Fibroblast of the aortic adventitia (primary cell): ENCODE data around the gene TNN. TPM values are rescaled to one million over a fixed set of nuclear protein-coding genes. Genes with fewer than 3 reads are reported as not detected.
"Not testable (repeated sequence)": the region's sequence is repeated elsewhere in the genome, so short reads cannot be mapped to it uniquely, and the experiment has no call there.

ENCODE experiments used
- DNase-seq: peaks from one replicate; pipeline ENCODE4 v3.0.0-alpha.2; 2010; ENCODE audit warnings: low read depth
- H3K4me3 ChIP-seq: 2 replicates; pipeline ENCODE4 v1.5.1; 2011; ENCODE audit warnings: low read depth, mild to moderate bottlenecking, control low read depth, low read length, moderate library complexity
- total RNA-seq: library from RNA; depleted of rRNA; stranded (reverse); fragments of >200 nt; gene quantifications from 2 replicates; pipeline ENCODE4 v1.2.3, GENCODE V29; 2012; ENCODE audit warnings: low replicate concordance
- TF ChIP-seq, protein P1 (sequence below): IDR thresholded peaks from 2 replicates; pipeline ENCODE4 v1.5.1; 2011; ENCODE audit warnings: mild to moderate bottlenecking, low read length, control low read depth, inconsistent platforms; ENCODE audit not compliant: insufficient read depth

TNN gene, protein sequence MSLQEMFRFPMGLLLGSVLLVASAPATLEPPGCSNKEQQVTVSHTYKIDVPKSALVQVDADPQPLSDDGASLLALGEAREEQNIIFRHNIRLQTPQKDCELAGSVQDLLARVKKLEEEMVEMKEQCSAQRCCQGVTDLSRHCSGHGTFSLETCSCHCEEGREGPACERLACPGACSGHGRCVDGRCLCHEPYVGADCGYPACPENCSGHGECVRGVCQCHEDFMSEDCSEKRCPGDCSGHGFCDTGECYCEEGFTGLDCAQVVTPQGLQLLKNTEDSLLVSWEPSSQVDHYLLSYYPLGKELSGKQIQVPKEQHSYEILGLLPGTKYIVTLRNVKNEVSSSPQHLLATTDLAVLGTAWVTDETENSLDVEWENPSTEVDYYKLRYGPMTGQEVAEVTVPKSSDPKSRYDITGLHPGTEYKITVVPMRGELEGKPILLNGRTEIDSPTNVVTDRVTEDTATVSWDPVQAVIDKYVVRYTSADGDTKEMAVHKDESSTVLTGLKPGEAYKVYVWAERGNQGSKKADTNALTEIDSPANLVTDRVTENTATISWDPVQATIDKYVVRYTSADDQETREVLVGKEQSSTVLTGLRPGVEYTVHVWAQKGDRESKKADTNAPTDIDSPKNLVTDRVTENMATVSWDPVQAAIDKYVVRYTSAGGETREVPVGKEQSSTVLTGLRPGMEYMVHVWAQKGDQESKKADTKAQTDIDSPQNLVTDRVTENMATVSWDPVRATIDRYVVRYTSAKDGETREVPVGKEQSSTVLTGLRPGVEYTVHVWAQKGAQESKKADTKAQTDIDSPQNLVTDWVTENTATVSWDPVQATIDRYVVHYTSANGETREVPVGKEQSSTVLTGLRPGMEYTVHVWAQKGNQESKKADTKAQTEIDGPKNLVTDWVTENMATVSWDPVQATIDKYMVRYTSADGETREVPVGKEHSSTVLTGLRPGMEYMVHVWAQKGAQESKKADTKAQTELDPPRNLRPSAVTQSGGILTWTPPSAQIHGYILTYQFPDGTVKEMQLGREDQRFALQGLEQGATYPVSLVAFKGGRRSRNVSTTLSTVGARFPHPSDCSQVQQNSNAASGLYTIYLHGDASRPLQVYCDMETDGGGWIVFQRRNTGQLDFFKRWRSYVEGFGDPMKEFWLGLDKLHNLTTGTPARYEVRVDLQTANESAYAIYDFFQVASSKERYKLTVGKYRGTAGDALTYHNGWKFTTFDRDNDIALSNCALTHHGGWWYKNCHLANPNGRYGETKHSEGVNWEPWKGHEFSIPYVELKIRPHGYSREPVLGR (N-terminal part only)
- not detected in 2 replicates for total RNA-seq

DNA sequence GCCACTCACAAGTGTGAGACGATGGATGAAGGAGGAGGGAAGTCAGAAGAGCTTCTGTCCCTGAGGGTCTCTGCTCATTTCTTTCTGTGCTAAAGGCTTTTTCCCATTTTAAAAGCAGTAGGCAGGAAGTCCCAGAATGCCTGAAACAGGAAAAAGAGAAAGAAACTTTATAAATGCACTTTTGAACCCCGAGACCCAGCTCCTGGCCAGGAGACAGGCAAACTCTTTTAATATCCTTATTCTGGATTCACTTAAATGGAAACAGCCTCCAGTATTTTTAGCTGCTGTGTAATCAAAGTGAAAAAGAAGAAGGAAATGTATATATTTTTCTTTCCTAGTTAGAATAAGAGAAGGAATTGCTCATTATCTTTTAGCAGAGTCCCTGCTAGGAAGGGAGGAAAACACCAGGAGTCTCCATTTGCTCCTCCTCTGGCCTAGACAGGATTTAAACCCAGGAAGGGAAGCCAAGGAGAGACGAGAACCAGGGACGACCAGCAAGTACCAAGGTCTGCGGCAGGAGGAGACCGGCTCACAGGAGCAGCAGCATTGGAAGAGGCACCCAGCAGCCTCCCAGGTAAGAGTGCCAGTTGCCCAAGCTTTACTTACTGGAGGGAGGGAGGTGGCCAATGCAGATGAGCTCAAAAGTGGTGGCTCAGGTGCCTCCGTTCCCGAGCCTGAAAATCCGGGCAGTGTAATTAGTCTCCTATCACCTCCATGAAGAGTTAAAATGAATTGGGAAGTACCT lies at the start of gene TNN:
TNN (plus strand) TSS at position 472 of the 745 bp plus-strand sequence. CDS start 9,586 bp downstream, outside the sequence.
- H3K4me3 ChIP-seq, result no peak within 1 kb of the TSS
- TF ChIP-seq, protein P1, sequence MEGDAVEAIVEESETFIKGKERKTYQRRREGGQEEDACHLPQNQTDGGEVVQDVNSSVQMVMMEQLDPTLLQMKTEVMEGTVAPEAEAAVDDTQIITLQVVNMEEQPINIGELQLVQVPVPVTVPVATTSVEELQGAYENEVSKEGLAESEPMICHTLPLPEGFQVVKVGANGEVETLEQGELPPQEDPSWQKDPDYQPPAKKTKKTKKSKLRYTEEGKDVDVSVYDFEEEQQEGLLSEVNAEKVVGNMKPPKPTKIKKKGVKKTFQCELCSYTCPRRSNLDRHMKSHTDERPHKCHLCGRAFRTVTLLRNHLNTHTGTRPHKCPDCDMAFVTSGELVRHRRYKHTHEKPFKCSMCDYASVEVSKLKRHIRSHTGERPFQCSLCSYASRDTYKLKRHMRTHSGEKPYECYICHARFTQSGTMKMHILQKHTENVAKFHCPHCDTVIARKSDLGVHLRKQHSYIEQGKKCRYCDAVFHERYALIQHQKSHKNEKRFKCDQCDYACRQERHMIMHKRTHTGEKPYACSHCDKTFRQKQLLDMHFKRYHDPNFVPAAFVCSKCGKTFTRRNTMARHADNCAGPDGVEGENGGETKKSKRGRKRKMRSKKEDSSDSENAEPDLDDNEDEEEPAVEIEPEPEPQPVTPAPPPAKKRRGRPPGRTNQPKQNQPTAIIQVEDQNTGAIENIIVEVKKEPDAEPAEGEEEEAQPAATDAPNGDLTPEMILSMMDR, result no peak
- no peak for DNase-seq

GRCh38 chr1:175019524-175019923 lies 48.1 kb upstream of the TNN start:
- H3K4me3 ChIP-seq, result no peak overlapping the region
- TF ChIP-seq, protein P1, result no peak
- DNase-seq, result no peak

GRCh38 chr1:175023043-175023921 lies 44.4 kb upstream of the TNN start, which contains the start of gene MRPS14:
Gene MRPS14, minus strand, starts transcription at chr1:175023425. Its CDS starts 17 bp downstream, at chr1:175023408.
- peak; percentile 99 for DNase-seq
- TF ChIP-seq, protein P1, result no peak
- H3K4me3 ChIP-seq, result peak within 1 kb of the TSS; percentile 99

- peak overlapping the region; percentile 99 for H3K4me3 ChIP-seq
- DNase-seq, result not testable (repeated sequence)
Measured at GRCh38 chr1:175023922-175024242, 43.8 kb upstream of the TNN start.

DNA sequence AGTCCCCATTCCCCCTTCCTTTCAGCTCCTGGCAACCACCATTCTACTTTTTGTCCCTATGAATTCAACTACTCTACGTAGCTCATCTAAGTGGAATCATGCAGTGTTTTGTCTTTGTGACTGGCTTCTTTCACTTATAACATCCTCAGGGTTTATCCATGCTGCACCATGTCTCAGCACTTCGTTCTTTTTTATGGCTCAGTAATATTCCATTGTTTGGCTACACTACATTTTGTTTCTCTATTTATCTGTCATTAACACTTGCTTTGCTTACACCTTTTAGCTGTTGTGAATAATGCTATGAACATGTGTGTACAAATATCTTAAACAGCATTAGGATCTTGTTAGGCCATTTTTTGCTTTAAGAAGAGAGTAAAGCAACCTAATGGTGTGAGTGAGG lies 42.9 kb upstream of the TNN start:
- H3K4me3 ChIP-seq, result no peak overlapping the region
- TF ChIP-seq, protein P1, result no peak
- DNase-seq, result no peak

- TF ChIP-seq, protein P1, result no peak
- no peak overlapping the region for H3K4me3 ChIP-seq
- no peak for DNase-seq
Measured at GRCh38 chr1:175033953-175034352, 33.7 kb upstream of the TNN start.
